HUES48 (cell line): Measurements from ENCODE around the gene AQP1.

Experiments used
- H3K27ac ChIP-seq: one replicate; pipeline ENCODE4 v1.7.0; 2013; ENCODE audit warnings: low read depth, low read length, inconsistent platforms
- H3K27me3 ChIP-seq: 2 replicates; pipeline ENCODE4 v1.6.1; 2013; ENCODE audit warnings: mild to moderate bottlenecking, low read length; ENCODE audit not compliant: control insufficient read depth, insufficient read depth
- H3K36me3 ChIP-seq: 2 replicates; pipeline ENCODE4 v1.6.1; 2013; ENCODE audit warnings: low read length; ENCODE audit not compliant: control insufficient read depth, insufficient read depth
- H3K4me1 ChIP-seq: 2 replicates; pipeline ENCODE4 v1.6.1; 2013; ENCODE audit warnings: mild to moderate bottlenecking, low read length; ENCODE audit not compliant: control insufficient read depth, insufficient read depth
- H3K4me3 ChIP-seq: 2 replicates; pipeline ENCODE4 v1.5.1; 2013; ENCODE audit warnings: mild to moderate bottlenecking, low read depth, low read length
- H3K9ac ChIP-seq: 2 replicates; pipeline ENCODE4 v1.6.1; 2013; ENCODE audit warnings: mild to moderate bottlenecking, low read depth, low read length, moderate library complexity
- H3K9me3 ChIP-seq: 2 replicates; pipeline ENCODE4 v1.6.1; 2013; ENCODE audit warnings: low read length; ENCODE audit not compliant: control insufficient read depth, insufficient read depth

AQP1 gene

GRCh38 chr7:30907527-30908267 lies 4.0 kb upstream of the AQP1 start:
- H3K36me3 ChIP-seq, result no peaks in the 10 kb centered on the region
- no peak overlapping the region for H3K9ac ChIP-seq
- no peaks in the 10 kb centered on the region for H3K9me3 ChIP-seq
- no peak overlapping the region for H3K4me3 ChIP-seq
- H3K27ac ChIP-seq, result no peak overlapping the region
- no peaks in the 10 kb centered on the region for H3K4me1 ChIP-seq
- no peaks in the 10 kb centered on the region for H3K27me3 ChIP-seq

- Histone ChIP-seq H3K27ac (no peak overlapping the region), H3K9ac (no peak overlapping the region), H3K27me3 (no peaks in the 10 kb centered on the region), H3K36me3 (no peaks in the 10 kb centered on the region), H3K9me3 (no peaks in the 10 kb centered on the region), H3K4me3 (no peak overlapping the region), H3K4me1 (no peaks in the 10 kb centered on the region)
Measured at GRCh38 chr7:30908681-30909080, 3.0 kb upstream of the AQP1 start.

DNA sequence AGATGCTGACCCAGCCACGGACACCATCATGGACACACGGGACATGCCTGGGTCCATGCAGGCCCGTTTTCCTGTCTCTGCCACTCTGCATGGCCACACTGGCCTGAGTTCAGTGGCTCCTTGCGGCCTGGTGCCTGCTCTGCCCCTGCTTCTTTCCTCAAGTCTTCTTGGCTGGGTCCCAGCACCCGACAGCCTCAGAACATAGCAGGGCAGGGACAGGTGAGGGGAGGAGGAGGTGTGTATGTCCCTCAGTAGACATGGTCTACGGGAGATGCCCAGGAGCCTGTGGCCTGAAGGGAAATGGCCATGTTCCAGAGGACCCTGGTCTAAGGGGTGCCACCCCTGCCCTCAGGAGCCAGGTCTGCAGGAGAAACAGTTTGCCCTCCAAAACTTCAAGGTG lies 2.2 kb upstream of the AQP1 start:
- Histone ChIP-seq H3K4me1 (no peaks in the 10 kb centered on the region), H3K9me3 (no peaks in the 10 kb centered on the region), H3K9ac (no peak overlapping the region), H3K4me3 (no peak overlapping the region), H3K36me3 (no peaks in the 10 kb centered on the region), H3K27ac (no peak overlapping the region), H3K27me3 (no peaks in the 10 kb centered on the region)

DNA sequence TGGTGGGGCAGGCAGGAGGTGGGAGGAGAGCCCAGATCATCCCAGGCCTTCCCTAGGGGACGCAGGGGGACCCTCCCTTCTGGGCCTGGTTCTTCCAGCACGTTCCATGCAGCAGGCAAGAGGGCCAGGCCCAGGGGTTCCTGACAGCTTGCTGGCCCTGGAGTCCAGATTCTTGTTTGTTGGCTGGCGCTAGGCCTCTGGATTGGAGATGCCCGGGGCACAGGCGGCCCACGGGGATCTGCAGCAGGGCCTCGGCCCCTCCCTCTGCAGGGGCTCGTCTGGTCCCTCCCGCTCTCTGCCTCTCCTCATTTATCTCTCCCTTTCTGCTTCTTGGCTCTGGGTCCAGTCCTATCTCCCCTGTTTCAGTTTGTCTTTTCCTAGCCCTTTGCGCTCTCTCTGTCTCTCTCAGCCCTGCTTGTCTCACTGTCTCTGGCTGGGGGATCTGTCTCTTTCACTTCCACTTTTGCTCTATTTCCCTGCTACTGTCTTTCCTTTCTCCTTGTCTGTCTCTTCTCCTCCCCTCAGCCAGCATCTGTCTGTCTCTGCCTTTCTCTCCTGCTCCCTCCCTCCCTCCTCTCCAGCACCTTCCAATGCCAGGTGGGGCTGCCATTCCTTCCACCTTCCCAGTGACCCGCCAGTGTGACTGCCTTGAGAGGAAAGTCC lies 1.1 kb upstream of the AQP1 start:
- Histone ChIP-seq H3K4me3 (no peak overlapping the region), H3K27ac (no peak overlapping the region), H3K4me1 (no peaks in the 10 kb centered on the region), H3K9me3 (no peaks in the 10 kb centered on the region), H3K27me3 (no peaks in the 10 kb centered on the region), H3K9ac (no peak overlapping the region), H3K36me3 (no peaks in the 10 kb centered on the region)

DNA sequence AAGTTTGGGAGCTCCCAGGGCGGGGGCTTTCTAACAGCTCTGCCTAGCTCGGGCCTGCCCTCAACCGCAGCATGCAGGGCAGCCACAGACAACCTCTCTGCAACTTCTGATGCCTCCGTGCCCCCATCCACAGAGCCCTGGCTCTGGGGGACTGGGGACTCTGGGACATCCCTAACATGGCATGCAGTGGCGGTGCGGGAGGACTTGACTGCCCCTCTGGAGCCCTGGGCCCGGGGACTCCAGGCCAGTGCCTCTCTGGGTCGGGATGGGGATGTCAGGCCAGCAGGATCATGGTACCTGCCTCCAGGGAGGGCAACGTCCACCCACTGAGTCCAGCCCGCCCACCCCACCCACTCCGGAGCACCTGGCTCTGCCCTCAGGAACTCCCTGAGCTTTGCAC lies 520 bp upstream of the AQP1 start:
- H3K27ac ChIP-seq, result no peak overlapping the region
- H3K9me3 ChIP-seq, result no peaks in the 10 kb centered on the region
- no peak overlapping the region for H3K9ac ChIP-seq
- no peaks in the 10 kb centered on the region for H3K4me1 ChIP-seq
- no peaks in the 10 kb centered on the region for H3K27me3 ChIP-seq
- no peak overlapping the region for H3K4me3 ChIP-seq
- H3K36me3 ChIP-seq, result no peaks in the 10 kb centered on the region

DNA sequence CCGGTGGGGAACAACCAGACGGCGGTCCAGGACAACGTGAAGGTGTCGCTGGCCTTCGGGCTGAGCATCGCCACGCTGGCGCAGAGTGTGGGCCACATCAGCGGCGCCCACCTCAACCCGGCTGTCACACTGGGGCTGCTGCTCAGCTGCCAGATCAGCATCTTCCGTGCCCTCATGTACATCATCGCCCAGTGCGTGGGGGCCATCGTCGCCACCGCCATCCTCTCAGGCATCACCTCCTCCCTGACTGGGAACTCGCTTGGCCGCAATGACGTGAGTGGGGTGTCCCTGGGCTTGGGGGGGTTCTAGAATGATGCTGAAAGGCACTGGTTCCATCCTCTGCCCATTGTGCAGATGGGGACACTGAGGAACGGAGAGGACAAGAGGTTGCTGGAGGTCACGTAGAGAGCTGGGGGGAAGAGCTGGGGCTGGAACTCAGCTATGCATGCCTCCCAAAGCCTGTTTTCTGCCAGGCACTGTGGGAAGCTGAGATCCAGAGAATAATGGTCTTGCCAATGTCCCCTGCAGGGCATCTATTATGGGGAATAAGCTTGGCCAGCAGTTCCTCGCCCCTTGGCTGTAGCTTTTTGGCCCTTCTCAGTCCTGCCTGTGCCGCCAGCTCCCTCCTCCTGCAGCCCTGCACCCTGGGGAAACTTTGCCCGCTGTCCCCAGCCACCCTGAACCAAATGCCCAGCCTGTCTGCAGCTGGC lies 523 bp downstream of the AQP1 start:
- no peaks in the 10 kb centered on the region for H3K36me3 ChIP-seq
- no peaks in the 10 kb centered on the region; the same call in 1 of the 2 replicates for H3K4me1 ChIP-seq
- no peak overlapping the region for H3K4me3 ChIP-seq
- no peak overlapping the region for H3K27ac ChIP-seq
- no peak overlapping the region for H3K9ac ChIP-seq
- H3K27me3 ChIP-seq, result no peaks in the 10 kb centered on the region
- H3K9me3 ChIP-seq, result no peaks in the 10 kb centered on the region

- Histone ChIP-seq H3K4me1 (no peaks in the 10 kb centered on the region; the same call in 1 of the 2 replicates), H3K36me3 (no peaks in the 10 kb centered on the region), H3K27me3 (no peaks in the 10 kb centered on the region), H3K27ac (no peak overlapping the region), H3K4me3 (no peak overlapping the region), H3K9me3 (no peaks in the 10 kb centered on the region), H3K9ac (no peak overlapping the region)
Measured at GRCh38 chr7:30912731-30912985, 1.0 kb downstream of the AQP1 start.

DNA sequence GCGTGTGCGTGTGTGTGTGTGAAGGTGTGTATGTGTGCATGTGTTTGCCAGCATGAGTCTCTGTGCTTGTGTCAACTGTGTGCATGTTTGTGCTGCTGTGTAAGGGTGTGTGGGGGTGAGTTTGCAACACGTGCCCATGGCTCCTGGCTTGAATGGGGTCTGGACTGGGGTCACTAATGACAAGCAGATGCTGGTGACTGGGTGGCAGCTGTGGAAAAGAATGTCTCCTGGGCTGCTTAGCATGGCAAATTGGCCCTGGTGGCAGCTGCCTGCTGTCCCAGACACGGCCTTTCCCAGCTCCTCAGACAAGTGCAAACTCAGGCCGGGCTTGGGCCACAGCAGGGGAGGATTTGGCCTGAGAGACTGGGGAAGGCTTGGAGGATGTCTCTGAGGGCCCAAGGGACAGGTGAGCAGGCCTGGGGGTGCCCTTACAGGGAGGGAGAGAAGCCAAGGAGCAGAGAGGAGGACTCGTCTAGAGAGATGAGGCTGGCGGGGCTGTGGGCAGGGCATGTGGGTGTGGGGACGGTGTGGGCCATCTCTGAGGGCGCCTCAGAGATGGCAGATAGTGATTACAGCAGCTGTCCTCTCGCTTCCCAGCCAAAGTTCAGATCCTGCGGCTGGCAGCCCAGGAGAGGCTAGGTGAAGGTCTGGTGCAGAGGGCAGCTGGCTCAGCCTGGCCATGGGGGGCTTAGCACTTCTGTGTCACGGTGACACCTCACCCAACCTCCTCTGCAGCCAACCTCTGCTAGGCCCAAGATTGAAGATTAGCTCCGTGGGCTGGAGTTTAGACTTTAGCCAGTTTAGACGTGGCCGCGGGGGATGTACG lies 1.5 kb downstream of the AQP1 start:
- Histone ChIP-seq H3K4me3 (no peak overlapping the region), H3K9ac (no peak overlapping the region)

DNA sequence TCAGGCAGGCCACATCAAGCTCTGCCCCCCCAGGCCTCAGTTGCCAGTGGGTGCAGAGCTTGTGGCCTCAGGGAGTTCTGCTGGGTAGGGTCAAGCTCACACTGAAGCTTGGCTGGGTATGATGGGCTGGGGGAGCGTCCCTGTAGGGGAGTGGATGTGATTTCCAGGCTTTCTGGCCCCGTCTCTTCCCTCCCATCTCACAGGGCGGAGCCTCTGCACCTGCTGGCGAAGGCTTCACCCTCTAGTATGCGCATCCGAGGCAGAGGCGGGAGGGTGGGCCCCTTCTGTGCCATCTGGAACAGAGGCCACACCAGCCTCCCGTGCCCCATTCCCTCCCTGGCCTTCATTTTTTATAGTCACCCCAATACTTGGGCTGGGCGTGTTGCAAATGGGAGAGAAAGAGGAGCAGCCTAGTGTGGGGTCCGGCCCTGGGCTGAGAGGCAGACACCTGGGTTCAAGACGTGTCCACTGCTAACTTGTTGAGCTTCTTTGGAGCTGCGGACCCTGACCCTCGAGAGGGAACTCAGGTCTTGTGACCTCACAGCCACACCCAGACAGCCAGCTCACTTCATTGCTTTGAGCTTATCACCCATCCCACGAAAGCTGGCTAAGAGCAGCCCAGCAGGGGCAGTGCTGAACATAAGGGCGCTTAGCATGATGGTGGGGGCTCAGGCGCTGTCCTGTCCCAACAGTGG lies 2.3 kb downstream of the AQP1 start:
- no peak overlapping the region for H3K9ac ChIP-seq
- no peaks in the 10 kb centered on the region for H3K9me3 ChIP-seq
- H3K36me3 ChIP-seq, result no peaks in the 10 kb centered on the region
- H3K27me3 ChIP-seq, result no peaks in the 10 kb centered on the region
- no peak overlapping the region for H3K27ac ChIP-seq
- no peak overlapping the region for H3K4me3 ChIP-seq
- H3K4me1 ChIP-seq, result no peaks in the 10 kb centered on the region; the same call in 1 of the 2 replicates

More for the DNA sequence above, 1.5 kb downstream of the AQP1 start:
- H3K27me3 ChIP-seq, result no peaks in the 10 kb centered on the region
- H3K36me3 ChIP-seq, result no peaks in the 10 kb centered on the region
- H3K9me3 ChIP-seq, result no peaks in the 10 kb centered on the region
- no peaks in the 10 kb centered on the region; the same call in 1 of the 2 replicates for H3K4me1 ChIP-seq
- H3K27ac ChIP-seq, result no peak overlapping the region

GRCh38 chr7:30914596-30914995 lies 2.9 kb downstream of the AQP1 start:
- H3K9ac ChIP-seq, result no peak overlapping the region
- no peak overlapping the region for H3K4me3 ChIP-seq
- H3K27me3 ChIP-seq, result no peaks in the 10 kb centered on the region
- H3K4me1 ChIP-seq, result no peaks in the 10 kb centered on the region; the same call in 1 of the 2 replicates
- no peaks in the 10 kb centered on the region for H3K36me3 ChIP-seq
- no peaks in the 10 kb centered on the region for H3K9me3 ChIP-seq
- H3K27ac ChIP-seq, result no peak overlapping the region
